HG03108 (cell line): ENCODE results near the gene PSME1.

Experiments
- ATAC-seq: cut with Tn5 transposase; IDR thresholded peaks from one replicate; pipeline ENCODE4 v1.9.1; 2021; ENCODE audit warnings: moderate library complexity; ENCODE audit not compliant: unreplicated experiment

The PSME1 gene

DNA sequence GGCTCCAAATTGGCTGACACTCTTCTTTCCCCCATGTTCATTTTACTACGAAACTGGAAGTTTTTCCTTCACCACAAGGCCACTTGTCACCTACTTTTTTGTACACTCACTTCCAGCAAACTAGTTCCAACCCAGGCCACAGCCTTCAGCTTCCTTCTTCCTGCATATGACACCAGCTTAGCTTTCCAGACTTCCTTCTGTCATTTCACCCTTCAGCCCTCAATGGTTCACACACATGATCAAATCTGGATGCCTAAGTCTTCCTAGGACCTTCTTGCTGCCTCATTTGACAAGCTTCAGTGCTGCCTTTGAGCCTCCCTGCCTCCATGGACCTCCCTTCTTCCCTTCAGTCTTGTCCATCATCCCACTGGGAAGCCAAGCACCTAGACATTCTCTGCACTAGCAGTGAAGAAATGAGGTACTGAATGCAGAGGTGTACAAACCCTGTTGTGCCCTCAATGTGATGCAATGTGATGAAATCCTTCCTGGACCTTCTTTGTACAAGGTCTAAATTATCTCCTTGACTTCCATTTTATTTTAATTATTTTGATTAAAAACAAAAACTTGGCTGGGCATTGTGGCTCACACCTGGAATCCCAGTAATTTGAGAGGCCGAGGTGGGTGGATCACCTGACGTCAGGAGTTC lies 31.6 kb downstream of the PSME1 start:
- no peak for ATAC-seq

DNA sequence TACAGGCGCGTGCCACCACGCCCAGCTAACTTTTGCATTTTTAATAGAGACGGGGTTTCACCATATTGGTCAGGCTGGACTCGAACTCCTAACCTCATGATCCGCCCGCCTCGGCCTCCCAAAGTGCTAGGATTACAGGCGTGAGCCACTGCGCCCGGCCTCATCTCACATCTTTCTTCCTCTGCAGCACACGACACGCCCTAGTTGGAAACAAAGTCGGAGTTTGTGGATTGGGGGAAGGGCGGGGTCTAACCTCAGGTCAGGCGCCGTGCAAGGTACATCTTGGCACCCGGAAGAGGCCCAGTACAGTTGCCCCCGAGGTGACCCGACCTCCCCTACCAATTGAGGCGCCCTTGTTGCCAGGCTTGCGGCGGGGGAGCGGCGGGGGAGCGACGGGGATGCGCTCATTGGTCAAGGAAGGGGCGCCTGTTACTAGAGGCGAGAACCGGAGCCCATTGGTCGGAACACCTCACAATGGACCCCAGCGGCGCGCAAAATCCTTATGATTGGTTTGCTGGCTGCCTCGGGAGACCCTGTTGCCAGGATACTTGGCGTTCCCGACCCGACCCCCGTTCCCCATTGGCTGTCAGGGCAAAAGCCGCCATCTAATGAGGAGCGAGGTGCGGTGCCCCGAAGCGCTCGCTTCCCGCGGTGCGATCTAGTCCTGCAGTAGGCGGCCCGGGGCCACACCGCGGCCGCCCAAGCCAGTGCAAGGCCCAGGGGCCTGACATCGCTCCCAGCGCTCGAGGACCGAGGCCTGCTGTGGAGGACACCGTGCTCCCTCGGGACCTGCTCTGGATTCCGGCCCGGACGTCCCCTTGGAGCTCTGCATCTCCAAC lies 35.6 kb downstream of the PSME1 start, which contains the start of gene REC8:
REC8 (plus strand) TSS at position 659 of the 839 bp plus-strand sequence. CDS start 473 bp downstream, outside the sequence.
- ATAC-seq = peak; percentile 85

- ATAC-seq = no peak
These were observed 36.4 kb downstream of the PSME1 start for GRCh38 chr14:24172261-24172860.

DNA sequence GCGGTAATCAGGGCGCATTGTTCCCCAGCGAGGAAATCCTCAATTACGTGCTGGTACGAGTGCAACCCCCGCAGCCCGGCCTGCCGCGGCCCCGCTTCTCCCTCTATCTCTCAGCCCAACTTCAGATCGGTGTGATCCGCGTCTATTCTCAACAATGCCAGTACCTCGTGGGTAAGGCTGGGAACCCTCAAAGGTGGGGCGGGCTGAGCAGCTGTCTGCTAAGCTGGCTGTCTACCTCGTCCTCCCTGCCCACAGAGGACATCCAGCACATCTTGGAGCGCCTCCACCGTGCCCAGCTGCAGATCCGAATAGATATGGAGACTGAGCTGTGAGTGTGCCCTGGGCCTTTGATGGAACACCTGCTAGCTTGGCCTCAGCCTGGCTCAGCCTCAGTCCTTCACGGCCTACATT lies 36.9 kb downstream of the PSME1 start:
- ATAC-seq = no peak

DNA sequence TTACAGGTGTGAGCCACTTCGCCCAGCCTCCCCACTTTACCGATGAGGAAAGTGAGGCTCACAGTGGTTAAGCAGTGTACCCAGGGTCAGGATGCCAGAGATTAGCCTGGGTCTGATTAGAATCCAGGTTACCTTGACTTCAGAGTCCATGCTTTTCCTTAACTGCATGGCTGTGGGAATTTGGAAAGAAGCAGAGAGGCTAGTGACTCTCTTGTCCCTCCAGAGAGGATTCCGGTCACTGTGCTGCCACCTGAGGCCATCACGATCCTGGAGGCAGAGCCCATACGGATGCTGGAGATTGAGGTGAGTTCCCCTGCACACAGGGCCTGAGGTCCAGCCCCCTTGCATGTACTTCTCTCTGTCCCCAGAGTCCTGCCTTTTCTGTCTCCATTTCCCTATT lies 40.6 kb downstream of the PSME1 start:
- ATAC-seq = no peak

DNA sequence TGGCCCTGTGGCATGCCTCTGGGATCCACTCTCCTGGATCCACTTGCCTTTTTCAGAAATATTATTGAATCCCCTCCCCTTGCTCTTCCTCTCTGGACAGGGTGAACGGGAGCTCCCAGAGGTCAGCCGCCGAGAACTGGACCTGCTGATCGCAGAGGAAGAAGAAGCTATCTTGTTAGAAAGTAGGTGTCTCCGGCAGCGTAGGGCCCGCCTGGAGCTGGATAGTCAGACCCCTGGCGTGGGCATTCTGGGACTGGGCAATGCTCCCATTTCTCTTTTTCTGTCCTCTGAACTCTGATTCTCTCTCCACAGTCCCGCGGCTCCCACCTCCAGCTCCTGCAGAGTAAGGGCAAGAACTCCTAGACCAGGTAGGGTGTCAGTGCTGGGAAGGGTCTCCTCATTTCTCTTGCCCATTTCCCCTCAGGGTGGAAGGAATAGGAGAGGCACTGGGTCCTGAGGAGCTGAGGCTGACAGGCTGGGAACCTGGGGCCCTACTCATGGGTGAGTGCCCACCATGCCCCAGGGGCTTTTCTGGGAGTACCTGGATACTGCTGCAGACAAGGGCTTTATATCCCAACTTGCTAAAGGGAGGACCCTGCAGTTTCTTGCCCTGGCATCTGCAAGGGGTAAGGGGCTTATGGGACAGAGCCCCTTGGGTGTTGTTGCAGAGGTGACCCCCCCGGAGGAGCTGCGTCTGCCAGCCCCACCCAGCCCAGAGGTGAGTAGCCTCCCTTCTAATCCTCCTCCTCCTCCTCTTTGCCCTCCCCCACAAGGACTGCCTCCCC lies 41.2 kb downstream of the PSME1 start:
- no peak for ATAC-seq

- ATAC-seq = no peak
These were observed 41.9 kb downstream of the PSME1 start for GRCh38 chr14:24177891-24178290.

DNA sequence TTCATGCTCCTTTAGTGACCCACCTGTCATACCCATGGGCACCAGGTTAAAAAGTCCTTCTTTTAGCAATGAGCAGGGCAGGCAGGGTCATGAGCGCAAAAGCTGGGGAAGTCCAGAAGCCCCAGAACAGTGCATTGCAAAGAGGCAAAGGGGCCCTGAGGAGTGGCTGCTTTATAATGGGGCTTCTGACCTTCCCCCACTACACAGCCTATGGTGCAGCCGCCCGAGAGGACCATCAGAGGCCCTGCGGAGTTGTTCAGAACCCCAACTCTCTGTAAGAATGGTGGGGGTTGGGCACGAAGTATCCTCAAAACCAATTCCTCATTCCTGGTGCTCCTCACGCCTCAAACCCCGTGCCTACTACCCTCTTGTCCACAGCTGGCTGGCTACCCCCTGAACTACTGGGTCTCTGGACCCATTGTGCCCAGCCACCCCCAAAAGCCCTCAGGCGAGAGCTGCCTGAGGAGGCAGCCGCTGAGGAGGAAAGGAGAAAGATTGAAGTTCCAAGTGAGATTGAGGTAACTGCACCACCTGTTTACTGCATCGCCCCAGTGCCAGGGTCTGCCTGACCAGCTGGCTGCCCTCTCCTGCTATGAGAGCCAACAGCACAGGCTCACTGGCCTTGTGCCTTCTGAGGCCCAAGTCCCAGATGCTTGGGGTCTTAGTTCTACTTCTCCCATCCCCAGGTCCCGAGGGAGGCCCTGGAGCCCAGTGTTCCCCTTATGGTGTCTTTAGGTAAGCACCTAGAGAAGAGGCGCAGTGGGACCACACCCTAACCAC lies 42.6 kb downstream of the PSME1 start:
- ATAC-seq = no peak

- ATAC-seq = no peak
These were observed 43.4 kb downstream of the PSME1 start for GRCh38 chr14:24179294-24179960.

DNA sequence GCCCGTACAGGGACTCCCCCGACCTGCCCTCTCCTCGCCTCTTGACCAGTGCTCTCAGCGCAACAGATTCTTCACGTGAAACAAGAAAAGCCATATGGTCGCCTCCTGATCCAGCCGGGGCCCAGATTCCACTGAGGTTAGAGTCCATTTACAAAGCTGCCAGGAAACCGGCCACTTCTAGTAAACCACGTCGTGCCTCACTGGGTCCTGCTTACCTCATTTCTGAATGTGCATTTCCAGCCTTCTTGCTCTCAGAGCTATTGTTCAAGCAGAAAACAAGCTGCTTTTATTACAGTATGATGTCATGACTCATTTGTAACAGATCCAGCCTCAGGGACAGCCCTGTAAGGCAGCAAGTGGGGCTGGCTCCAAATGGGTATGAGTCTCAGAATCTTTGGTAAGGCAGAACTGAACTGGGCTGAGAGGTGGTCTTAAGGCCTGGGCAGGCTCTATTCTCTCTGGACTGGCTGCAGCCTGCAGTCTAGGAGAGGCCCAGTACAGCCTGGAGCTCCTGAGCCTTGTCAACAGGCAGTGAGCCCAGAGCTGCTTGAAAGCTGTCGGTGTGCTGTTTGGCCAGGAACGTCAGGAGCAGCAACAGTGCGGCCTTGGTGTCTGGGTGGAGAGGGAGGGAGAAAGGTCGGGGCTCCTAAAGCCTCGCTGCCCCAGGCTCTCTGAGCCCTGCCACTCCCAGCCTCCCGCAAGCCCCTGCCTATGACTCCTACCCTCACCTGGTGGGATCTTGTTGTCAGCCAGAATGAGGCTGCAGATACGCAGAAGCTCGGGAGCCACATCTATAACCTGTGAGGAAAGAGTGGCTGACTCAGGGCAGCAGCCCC lies 44.2 kb downstream of the PSME1 start:
- ATAC-seq = no peak

GRCh38 chr14:24181371-24182077 lies 45.5 kb downstream of the PSME1 start:
- no peak for ATAC-seq

- no peak for ATAC-seq
These were observed 46.3 kb downstream of the PSME1 start for GRCh38 chr14:24182110-24182882.

DNA sequence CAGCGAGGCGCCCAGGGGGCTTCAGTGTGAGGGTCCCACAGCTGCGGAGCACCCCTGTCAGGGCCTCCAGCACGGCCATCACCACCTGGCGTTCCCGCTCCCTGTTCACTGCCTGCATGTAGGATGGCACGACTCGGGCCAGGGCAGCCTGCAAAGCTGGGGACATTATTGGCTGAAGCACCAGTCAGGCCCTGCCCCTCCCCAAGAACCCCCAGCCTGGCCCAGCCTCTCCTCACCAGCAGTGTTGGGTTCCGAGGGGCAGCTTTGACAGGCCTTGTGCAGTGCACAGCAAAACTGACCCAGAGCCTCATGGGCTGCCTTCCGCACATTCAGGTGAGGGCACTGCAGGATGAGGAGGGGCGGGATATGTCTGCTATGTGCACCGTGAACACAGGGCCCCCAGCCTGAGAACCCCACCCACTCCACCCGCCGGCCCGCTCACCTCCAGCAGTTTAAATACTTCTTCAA lies 47.1 kb downstream of the PSME1 start:
- ATAC-seq = no peak

- ATAC-seq = no peak
These were observed 48.3 kb downstream of the PSME1 start for GRCh38 chr14:24184104-24184970.

DNA sequence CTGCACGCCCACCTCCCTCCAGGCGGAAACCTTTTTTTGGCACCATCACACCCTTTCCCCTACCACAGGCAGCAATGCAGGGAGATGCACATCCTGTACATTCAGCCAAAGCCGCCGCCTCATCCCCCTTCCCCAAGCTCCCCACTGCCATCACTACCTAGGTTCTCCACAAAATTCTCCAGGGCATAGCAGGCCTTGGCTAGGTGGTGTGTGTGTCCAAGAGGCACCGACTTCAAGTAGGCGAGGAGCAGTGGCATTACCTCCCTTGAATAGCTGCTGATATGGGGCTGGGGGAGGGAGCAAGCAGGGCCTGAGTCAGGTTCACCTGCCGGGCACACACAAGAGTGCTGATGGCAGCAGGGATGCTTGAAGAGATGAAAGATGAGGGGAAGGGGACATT lies 49.0 kb downstream of the PSME1 start:
- no peak for ATAC-seq

GRCh38 chr14:24185741-24186140 lies 49.7 kb downstream of the PSME1 start:
- no peak for ATAC-seq
